HG02870 (cell line): ENCODE data around the gene IFFO2.

Source experiments
- ATAC-seq: cut with Tn5 transposase; IDR thresholded peaks from one replicate; pipeline ENCODE4 v1.9.1; 2021; ENCODE audit warnings: mild to moderate bottlenecking, moderate library complexity; ENCODE audit not compliant: unreplicated experiment

IFFO2 gene

DNA sequence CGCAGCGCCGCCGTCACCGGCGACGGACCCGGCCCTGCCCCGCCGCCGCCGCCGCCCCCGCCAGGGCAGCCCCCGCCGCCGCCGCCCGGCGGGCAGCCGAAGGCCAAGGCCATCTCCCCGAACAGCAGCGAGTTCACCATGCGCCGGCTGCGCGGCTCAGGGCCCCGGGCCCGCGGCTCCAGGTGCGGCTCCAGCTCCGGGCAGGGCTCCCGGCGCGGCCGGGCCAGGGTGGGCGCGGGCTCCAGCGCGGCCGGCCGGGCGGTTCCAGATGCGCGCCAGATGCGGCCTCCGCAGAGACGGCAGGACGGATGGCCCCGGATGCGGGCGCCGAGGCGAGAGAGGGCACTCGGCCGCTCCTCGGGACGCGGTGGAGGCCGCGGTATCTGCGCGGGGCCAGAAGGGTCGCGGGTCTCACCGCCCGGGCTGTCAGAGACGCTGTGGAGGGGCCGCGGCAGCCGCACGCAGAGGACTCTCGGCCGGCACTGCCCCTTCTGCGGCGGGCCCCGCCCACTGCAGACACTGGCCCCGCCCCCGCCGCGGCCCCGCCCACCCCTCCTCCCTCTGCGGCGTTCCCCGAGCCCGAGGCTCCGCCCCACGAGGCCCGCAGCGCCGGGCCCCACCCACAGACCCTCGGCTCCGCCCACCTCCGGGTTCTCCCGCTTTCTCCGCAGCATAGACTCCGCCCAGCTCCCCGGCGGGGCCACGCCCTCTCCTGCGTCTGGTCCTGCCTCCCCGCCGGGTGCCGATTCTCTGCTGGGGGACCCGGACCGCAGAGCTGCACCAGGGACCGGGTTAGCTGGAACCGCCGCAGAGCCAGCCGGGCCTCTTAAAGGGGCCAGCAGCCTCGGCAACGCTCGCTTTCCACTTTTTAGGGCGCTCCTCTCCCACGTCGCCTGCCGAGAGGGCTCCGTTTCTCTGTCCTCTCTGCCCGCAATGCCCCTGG lies at the start of gene IFFO2:
IFFO2 (minus strand) TSS at position 484 of the 943 bp plus-strand sequence; CDS start at position 140, 344 bp downstream.
- peak; percentile 52 for ATAC-seq

DNA sequence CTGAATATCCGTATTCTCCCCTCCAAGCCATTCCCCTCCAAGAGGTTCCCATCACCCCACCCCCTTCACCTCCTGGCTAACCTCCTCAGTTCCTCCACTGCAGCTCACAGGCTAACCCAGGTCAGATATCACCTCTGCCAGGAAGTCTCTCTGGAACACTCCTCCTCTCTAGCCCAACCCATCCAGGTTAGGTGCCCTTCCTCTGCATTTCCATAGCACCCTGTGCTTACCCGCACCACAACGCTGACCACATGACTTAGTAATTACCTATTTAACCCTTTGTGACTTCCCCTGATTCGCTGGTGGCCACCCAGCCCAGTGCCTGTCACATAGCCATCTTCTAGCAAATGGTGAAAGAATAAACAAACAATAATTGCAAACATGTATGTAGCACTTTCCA lies 49.5 kb upstream of the IFFO2 start:
- ATAC-seq = no peak

DNA sequence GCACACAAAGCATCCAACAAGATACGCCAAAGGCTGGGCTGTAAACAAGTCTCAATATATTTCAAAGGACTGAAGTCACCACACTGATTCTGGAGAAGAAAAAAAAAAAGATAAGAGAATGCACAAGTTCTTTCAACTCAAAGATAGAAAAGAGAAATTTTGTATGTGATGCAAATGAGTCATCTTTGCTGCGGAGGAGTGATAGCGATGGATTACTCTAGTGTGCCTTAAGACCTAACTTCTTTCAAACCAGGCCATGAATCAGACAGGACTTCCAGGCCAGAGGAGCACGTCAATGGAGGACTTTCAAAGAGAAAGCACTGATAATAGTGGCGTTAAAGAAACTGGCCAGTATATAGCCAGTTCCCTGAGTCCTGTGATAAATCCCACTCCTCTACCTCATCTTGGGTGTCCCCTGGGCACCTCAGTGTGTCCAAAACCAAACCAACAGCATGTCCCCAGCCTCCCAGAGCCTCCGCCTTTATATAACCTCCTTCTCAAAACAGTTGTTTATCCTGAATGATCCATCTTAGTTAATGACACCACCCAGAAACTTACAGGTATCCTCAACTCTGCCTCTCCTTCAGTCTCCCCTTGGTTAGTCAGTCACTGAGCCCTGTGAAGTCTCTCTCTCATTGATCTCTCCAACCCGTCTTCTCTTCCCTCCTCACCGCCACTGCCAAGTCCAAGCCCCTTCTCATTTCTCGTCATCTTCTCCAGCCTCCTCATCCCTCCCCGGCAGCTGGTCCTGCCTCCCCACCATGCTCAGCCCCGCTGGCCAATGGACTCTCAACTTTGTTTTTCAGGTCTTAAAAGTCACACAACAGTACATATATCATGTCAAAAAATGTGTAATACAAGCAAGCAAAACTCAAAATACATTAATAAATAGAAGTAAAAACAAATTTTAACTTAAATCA lies 47.2 kb upstream of the IFFO2 start:
- no peak for ATAC-seq

DNA sequence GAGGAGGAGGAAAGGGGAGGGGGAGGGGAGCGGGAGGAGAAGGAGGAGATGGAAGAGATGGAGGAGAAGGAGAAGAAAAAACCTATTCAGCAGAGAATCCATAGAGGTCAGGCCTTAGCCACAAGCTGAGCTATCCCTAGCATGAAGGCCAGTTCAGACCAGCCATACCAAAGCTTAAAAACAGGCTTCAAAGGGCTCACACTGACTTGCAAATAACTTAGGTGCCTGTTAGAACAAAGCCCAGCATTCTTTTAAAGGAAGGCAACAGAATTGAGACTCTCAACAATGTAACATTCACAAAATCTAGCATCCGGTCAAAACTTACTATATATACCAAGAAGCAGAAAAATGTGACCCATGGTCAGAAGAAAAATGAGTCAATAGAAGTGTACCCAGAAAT lies 43.6 kb upstream of the IFFO2 start:
- ATAC-seq = no peak

DNA sequence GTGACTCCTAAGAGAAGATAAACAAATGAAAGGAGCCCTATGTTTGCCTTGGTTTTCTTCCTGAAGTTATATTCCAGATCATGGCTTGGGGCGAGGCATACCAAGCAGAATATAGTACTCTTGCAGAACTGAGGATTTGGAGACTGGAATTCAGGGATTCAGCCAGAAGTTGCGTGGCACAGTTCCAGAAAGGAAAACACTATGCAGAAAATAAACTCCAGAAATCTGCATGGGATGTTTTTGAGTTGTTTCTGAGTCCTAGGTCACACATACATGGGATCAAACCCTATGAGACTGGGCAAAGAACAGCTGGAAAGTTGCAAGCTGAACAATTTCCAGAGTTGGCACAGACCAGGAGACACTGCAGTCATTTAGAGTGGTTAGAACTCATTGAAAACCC lies 42.9 kb upstream of the IFFO2 start:
- ATAC-seq = no peak

DNA sequence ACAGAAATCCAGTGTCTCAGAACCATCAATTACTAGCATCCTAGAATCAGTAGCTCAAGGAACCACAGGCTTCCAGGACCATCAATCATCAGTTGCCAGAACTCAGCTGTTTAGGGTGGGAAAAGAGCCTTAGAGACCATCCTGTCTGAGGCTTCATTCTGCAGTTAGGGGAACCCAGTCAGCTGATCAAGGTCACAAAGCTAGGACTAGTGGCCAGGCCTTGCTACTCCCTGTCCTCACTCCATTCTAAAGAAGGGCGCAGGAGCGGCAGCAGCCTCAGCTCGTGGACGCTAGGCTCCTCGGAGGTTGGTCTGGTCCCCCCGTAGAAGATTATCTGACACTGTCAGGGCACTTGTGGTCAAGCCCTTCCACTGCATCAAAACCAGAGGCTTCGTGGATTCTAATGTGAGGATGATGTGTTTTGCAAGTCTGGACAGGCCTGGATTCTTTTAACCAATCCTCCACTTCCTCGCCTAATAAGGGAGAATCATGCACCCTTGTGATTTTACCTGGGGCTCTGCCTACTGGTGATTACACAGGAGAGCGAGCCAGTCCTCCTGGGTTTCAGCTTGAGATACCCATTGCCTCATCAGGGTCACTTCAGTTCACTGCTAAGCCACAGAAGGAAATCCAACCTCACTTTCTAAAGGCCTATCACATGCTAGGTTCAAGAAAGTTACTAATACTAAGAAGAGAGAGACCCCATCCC lies 41.7 kb upstream of the IFFO2 start:
- ATAC-seq = no peak

DNA sequence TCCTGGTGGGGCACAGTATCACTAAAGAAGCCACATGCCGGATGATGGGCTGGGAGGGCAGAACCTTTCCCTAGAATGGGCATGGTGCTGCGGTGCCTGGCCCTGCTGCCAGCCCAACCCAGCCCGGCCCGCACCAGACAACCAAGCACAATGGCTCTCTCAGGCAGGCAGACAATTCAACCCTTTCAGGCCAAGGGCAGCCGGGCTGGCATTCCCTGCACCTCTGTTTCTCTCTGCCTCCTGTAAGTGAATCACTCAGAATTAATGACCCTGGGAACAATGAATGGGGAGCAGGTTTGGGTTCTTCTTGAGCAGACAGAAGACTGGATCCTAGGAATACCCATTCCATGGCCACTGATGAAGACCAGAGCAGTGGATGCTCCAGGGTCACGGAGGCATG lies 41.0 kb upstream of the IFFO2 start:
- no peak for ATAC-seq

DNA sequence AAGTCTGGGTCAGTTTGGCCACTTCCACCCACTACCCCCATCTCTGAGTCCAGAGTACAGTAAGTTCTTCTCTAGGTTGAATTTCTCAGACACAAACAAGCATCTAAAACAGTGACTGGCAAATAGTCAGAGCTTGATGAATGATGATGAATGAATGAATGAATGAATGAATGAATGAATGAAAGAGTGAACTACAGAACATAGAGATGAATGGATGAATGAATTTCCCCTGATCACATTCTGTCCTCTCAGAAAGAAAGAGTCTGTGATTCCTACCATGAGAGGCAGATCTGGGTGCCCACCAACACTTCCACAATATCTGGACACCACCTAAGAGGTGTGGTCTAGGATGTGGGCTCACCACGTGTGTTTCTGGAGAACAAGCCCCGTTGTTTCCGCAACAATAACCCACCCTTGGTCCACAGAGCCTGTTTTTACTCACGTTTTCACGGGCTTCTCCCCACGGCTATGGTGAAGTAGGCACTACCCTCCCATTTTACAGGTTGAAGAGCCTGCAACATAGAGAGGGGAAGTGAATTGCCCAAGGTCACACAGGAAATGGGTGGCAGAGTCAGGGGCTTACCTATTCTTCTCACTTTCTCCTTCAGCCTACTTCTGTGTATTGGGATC lies 40.2 kb upstream of the IFFO2 start:
- no peak for ATAC-seq

DNA sequence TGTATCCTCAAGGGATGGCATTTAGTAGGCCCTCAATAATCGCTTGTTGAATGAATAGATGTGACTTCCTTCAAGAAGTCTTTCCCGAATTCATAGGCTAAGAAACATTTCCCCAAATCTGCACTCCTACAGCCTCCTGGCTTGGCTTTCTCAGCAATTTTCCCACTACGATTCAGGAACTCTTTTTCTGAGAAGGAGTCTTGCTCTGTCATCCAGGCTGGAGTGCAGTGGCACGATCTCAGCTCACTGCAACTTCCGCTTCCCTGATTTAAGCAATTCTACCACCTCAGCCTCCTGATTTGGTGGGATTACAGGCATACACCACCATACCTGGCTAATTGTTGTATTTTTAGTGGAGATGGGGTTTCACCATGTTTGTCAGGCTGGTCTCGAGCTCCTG lies 37.9 kb upstream of the IFFO2 start:
- ATAC-seq = no peak

DNA sequence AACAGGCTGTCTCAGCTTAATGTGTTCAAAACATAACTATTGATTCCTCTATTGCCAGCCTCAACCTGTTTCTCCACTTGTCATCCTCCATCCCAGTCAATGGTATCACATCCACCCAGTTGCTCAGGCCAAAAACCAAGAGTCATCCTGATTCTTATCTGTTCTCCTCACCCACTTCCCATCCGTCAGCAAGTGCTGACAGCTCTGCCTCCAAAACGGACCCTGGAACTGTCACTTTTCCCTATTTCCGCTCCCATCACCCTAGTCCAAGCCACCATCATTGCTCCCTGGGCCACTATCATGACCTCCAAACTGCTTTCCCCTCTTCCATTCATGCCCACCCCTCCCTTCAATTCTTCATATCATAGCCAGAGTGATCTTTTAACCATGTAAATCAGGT lies 36.2 kb upstream of the IFFO2 start:
- ATAC-seq = no peak

DNA sequence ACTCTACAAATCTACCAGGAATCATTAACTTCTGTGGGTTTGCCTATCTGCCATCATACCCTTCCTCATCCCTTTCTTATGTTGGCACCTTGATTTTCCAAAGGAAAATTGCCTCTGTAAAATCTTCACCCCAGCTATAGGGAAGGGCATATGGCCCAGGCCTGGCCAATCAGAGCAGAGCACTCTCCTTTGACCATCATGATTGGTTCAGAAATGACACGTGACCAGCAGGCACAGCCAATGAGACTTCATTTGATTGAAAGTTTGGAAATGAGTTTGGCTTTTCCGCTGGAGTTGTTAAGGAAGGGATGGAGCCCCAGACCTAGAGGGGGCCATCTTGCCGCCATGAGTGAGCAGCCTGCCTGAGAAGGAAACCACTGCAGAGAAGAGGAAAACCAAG lies 35.1 kb upstream of the IFFO2 start:
- no peak for ATAC-seq

DNA sequence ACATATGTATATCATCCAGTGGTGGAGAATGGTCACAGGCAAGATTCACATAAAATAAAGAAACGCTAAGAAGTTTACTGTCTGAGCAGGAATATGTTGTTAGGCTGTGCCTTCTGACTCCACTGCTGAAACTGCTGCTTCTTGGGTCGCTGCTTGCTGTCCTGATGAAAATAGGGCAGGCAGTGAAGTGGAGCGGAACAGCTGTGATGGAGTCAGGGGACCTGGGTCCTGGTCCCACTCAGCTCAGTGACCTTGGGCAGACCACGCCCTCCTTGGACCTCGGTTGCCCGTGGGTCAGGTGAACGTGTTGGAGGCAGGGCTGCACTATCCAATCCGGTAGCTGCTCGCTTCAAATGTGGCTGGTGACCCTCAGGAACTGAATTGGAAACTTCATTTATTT lies 33.4 kb upstream of the IFFO2 start:
- ATAC-seq = no peak

DNA sequence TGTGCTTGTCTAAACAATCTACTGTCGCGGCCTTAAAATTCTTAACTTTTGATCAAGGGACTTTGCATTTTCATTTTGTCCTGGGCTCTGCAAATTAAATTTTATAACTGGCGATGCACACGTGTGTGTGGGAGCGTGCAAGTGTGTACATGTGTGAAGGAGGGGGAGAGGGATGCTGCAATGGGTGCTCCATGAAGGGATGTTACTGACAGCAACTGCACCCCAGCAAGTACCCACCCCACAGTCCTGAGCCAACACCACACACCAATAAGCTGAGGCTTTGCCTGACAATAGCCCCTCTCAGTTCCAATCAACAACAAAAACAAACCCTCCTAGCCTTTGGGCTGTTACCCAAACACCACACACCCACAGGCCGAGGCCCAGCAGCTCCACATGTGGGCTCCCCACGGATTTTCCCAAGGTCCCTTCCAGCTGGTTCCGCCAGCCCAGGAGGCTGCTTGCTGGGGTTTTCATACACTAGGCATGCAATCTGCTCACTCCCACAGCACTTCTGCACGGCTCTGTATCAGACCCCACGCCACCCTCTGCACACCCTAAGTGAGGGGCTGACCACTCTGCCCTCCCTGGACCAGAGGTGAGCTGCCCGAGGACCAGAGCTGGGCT lies 32.8 kb upstream of the IFFO2 start:
- no peak for ATAC-seq

DNA sequence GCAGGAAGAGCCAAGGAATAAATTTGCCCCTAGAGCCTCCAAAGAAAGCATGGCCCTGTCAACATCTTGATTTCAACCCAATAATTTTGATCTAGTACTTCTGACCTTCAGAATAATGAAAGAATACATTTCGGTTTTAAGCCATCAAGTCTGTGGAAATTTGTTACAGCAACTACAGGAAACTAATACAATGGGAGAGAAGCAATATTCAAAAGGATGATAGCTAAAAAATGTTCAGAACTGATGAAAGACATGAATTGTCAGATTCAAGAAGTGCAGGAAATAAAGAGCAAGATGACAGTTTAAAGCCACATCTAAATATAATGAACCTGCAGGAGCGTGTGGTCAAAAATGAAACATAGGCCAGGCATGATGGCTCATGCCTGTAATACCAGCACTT lies 24.8 kb upstream of the IFFO2 start:
- no peak for ATAC-seq

DNA sequence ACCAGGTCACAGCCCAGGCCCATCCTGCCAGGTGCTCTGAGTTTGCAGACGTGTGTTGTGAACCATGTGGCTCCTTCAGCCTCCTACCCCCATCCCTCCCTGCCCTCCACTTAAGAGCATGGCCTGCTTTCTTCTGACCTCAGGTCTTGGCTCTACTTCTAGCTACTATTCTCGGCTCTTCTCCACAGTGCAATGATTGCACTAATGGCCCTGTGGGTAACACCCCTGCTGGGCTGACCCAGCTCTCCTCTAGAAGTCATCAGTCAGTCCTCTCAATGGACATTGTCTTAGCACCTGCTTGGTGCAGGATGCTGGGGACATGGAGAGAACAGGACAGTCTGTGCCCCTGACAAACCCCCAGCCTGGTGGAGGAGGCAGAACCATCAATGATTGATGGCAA lies 22.2 kb upstream of the IFFO2 start:
- ATAC-seq = no peak

DNA sequence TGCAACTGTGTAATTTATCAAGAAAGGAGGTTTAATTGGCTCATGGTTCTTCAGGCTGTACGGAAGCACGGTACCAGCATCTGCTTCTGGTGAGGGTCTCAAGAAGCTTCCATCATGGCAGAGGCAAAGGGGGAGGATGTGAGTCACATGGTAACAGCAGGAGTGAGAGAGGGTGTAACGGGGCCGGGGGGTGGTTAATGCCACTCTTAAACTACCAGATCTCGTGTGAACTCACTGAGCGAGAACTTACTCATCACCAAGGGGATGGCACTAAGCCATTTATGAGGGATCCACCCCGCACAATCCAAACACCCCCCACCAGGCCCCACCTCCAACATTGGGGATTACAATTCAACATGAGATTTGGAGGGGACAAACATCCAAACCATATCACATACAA lies 21.0 kb upstream of the IFFO2 start:
- ATAC-seq = no peak

DNA sequence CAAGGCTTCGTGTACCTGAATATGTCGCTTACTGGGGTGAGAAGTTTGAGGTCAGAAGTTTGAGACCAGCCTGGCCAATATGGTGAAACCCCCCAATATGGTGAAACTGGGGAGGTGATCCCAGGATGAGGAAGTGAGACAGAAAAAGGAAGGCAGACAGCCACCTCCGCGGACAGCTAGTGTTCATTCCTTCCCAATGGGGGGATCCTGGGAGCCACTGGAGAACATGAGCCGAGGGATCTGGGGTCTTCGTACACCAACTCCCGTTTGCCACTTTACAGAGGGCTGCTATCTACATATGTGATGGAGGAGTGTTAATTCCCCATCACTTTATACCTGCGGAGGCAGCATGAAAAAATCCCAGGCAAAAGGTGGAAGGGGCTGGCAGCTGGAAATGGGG lies 19.6 kb upstream of the IFFO2 start:
- ATAC-seq = no peak

DNA sequence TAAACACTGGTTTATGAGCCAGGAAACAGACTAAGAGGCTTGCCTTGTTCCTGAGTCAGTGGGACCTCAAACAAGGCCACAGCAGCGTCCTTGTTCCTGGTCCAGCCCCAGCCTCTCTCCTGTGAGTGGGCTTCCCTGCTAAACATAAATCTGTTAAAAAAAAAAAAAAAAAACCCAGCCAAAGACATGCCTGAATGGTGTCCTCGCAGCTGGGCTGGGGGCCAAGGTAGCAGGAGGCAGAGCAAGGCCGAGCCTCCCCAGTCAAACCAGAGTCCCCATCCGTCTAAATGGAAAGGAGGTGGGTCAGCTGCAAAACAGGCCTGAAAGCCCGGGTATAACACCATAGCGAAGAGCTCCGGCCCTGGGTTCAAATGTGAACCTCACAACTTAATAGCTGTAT lies 18.1 kb upstream of the IFFO2 start:
- ATAC-seq = no peak

DNA sequence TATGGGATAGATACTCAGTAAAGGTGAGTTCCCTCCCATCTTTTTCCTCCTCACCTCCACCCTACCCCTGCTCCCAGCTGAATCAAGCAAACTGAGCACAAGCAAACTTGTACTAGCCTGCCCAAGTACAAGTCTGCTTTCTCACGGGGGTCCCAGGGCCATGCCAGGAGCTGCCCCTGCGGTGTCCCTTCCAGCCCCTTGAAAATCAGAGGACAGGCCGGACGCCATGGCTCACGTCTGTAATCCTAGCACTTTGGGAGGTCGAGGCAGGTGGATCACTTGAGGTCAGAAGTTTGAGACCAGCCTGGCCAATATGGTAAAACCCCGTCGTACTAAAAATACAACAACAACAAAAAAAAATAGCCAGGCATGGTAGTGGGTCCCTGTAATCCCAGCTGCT lies 17.5 kb upstream of the IFFO2 start:
- ATAC-seq = no peak

DNA sequence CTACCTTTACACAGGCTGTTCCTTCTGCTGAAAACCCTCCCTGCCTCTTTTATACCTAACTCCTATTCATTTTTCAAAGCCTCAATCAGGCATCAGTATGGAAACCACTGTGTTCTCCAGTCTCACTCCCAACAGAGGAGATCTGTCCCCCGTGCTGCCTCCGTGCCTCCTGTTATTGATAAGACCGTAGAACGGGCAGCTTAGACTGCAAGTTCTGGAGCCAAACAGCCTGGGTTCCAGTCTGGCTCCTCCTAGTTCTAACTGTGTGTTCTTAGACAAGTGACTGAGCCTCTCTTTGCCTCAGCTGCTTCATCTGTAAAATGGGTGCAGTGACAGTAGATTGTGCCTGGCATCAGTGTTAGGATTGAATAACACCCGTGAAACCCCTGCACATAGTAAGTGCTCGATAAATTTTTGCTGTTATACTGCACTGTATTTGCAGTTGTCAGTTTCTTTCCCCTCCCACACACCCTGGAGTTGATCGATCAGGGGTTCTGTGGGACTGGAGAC lies 17.0 kb upstream of the IFFO2 start:
- ATAC-seq = no peak
